Activated B cell treated with CpG ODN at 0.5 μM for 24 hours (primary cell): Measurements from ENCODE around the gene RBM39. TPM values are rescaled to one million over a fixed set of nuclear protein-coding genes. Genes with fewer than 3 reads are reported as not detected.
A peak's percentile ranks its signal among the peaks of the same experiment; 100 is the strongest.

Source experiments
- ATAC-seq: fragments of 200-7000 bp; cut with Tn5 transposase; one replicate; pipeline ENCODE4 v1.10.0; 2021; ENCODE audit warnings: low read depth, mild to moderate bottlenecking, moderate library complexity
- CTCF ChIA-PET: fragments of 350-600 bp; sonication (Branson Sonifier 250); formaldehyde crosslinking; loops from one replicate; lab custom pipeline; 2021; ENCODE audit warnings: antibody characterized with exemption; lab: Charles Lee
- POLR2A ChIA-PET: fragments of 350-600 bp; sonication (Branson Sonifier 250); formaldehyde crosslinking; loops from one replicate; lab custom pipeline; 2021; ENCODE audit warnings: antibody characterized with exemption; lab: Charles Lee
- DNase-seq: peaks from one replicate; pipeline ENCODE4 v3.0.0; 2022
- H3K27ac Mint-ChIP-seq: one replicate; pipeline ENCODE4 v1.8.0; 2020; ENCODE audit warnings: mixed read lengths
- H3K27me3 Mint-ChIP-seq: one replicate; pipeline ENCODE4 v1.8.0; 2021; ENCODE audit warnings: mixed read lengths
- H3K36me3 Mint-ChIP-seq: one replicate; pipeline ENCODE4 v1.8.0; 2021; ENCODE audit warnings: low read depth, mixed read lengths
- H3K4me1 Mint-ChIP-seq: one replicate; pipeline ENCODE4 v1.8.0; 2021; ENCODE audit warnings: mixed read lengths
- H3K4me3 Mint-ChIP-seq: one replicate; pipeline ENCODE4 v1.8.0; 2020; ENCODE audit warnings: mild to moderate bottlenecking, mixed read lengths
- H3K9me3 Mint-ChIP-seq: one replicate; pipeline ENCODE4 v1.8.0; 2020; ENCODE audit warnings: mixed read lengths
- intact Hi-C: fragments of 100-400 bp; cut with micrococcal nuclease; formaldehyde crosslinking; loops from one replicate; pipeline ENCODE4 v1.15.1; 2024
- total RNA-seq: library from RNA; stranded (reverse); gene quantifications from 2 replicates; pipeline ENCODE4 v1.2.3, GENCODE V29; 2022
- TF ChIP-seq, protein P1 (sequence below): fragments of 200-600 bp; IDR thresholded peaks from one replicate; pipeline ENCODE4 v1.8.0; 2022; ENCODE audit warnings: antibody characterized with exemption, mild to moderate bottlenecking

Gene RBM39
- total RNA-seq, 1 donor from 2014 or later: 483 TPM

DNA sequence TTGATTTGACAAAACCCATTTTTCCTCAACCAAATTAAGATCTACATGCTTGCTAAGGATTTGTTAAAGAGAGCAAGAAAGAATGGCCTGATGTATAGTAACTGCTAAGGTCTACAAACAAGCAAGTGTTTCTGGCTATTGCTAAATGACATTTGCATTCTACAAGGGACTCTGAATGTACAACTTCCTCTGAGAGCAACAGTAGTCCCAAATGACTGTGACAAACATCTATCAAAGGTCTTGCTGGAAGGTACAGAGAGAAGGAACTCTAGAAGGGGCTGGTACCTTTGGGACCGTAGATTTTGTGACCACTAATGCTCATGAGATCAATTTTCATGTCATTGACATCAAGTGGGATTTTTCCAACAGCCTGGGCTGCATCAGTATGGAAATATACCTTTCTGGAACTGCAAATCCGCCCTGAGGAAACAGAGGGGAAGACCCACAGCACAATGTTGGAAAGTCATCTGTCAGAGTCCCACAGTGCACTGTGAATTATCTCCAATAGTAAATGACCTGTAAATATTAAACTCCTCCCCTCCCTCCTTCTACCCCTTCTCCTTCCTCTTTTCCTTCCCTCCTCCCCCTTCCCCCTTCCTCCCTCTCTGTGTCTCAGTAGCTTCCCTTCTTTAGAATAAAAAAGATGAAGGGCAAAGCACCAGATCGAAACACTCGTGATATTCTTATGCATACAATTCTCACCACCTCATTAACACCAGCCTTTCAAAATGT lies 61.4 kb downstream of the RBM39 start:
- no peaks in the 10 kb centered on the region for H3K9me3 Mint-ChIP-seq
- ChIA-PET CTCF (no interaction called here), POLR2A (interaction anchor here (0.5 to 1.6 kb wide), 4 partner anchors 17 to 95 kb away, joined by 3 to 10 read pairs (median 5); partner anchors contain the start of gene RBM39)
- H3K36me3 Mint-ChIP-seq: peaks cover 25% of the 10 kb centered on the region
- ATAC-seq (peak; percentile 78), DNase-seq (no peak)
- H3K27me3 Mint-ChIP-seq: no peaks in the 10 kb centered on the region
- peak overlapping the region; percentile 57 for H3K27ac Mint-ChIP-seq
- peak overlapping the region; percentile 2 for H3K4me3 Mint-ChIP-seq
- H3K4me1 Mint-ChIP-seq: peaks cover 14% of the 10 kb centered on the region
- TF ChIP-seq, protein P1, sequence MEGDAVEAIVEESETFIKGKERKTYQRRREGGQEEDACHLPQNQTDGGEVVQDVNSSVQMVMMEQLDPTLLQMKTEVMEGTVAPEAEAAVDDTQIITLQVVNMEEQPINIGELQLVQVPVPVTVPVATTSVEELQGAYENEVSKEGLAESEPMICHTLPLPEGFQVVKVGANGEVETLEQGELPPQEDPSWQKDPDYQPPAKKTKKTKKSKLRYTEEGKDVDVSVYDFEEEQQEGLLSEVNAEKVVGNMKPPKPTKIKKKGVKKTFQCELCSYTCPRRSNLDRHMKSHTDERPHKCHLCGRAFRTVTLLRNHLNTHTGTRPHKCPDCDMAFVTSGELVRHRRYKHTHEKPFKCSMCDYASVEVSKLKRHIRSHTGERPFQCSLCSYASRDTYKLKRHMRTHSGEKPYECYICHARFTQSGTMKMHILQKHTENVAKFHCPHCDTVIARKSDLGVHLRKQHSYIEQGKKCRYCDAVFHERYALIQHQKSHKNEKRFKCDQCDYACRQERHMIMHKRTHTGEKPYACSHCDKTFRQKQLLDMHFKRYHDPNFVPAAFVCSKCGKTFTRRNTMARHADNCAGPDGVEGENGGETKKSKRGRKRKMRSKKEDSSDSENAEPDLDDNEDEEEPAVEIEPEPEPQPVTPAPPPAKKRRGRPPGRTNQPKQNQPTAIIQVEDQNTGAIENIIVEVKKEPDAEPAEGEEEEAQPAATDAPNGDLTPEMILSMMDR: no peak
- intact Hi-C loops: no loop called here

DNA sequence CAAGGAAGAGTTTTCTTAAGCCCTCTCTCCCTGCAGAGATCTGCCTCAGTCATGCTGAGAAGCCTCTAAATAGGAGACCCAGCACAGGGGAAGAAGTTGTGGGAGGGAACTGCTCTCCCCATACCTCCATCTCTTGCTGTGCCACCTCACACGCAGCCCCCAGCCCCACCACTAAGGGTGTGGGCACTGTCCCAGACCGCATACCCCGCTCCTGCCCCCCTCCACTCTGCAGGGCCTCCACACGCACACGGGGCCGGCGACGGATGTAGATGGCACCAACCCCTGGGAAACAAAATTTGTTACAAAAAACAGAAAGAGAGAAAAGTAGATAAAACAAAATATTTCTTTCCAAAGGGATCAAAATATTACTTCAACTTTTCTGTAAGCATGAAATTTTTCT lies 67.1 kb downstream of the RBM39 start:
- Mint-ChIP-seq H3K27me3 (no peaks in the 10 kb centered on the region), H3K36me3 (peaks cover 49% of the 10 kb centered on the region), H3K27ac (no peak overlapping the region), H3K4me1 (peaks cover under 1% of the 10 kb centered on the region), H3K4me3 (no peak overlapping the region), H3K9me3 (no peaks in the 10 kb centered on the region)
- intact Hi-C loops: no loop called here
- ChIA-PET CTCF (no interaction called here), POLR2A (interaction anchor here (0.6 kb wide), 1 partner anchor 144 kb away, joined by 4 read pairs; no protein-coding TSS in a partner anchor)
- no peak for DNase-seq
- ATAC-seq: no peak
- TF ChIP-seq, protein P1: no peak

DNA sequence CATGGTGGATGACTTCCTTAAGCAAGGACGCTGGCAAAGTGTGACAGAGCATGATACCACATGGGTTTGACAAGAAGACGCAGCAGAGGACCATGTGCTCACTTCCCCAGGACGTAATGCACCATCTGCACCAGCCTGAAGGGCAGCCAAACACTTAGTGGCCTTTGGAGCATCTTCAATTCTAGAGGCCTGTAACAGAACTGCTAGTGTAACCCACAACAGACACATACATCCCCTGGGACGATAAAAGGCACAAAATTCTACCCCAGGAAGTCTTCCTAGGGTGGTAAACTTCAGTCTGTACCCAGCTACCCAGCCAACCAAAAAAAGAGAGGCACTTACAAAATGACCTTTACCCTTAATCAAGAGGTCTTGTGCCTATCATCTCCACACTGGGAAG lies 68.2 kb downstream of the RBM39 start:
- ATAC-seq (no peak), DNase-seq (no peak)
- Mint-ChIP-seq H3K9me3 (no peaks in the 10 kb centered on the region), H3K27me3 (no peaks in the 10 kb centered on the region), H3K4me1 (no peaks in the 10 kb centered on the region), H3K27ac (no peak overlapping the region), H3K4me3 (no peak overlapping the region), H3K36me3 (peaks cover 55% of the 10 kb centered on the region)
- POLR2A ChIA-PET: no interaction called here
- TF ChIP-seq, protein P1: no peak
- CTCF ChIA-PET: no interaction called here
- intact Hi-C loops: no loop called here

DNA sequence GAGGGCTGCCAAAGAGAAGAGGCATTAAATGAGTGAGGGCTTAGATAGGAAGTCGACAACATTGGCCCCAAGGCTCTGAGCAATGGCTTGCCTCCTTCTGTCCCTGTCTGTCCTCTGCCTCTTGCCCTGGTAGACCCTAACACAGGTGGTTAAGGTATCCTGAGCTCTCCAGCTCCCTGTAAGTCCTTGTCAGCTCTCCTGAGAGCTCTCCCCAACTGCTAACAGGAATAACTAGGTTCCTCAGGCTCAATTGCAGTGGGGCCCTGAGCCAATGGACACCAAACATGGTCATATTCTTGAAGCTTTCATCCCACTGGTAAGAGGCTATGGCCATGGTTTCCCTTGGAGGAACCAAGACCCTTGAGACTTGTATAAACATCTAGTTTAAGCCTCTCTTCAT lies 72.4 kb downstream of the RBM39 start:
- DNase-seq (no peak), ATAC-seq (no peak)
- ChIA-PET CTCF (no interaction called here), POLR2A (interaction anchor here (0.5 kb wide), 2 partner anchors 11 to 150 kb away, joined by 3 to 4 read pairs; no protein-coding TSS in a partner anchor)
- TF ChIP-seq, protein P1: no peak
- H3K27me3 Mint-ChIP-seq: no peaks in the 10 kb centered on the region
- H3K9me3 Mint-ChIP-seq: no peaks in the 10 kb centered on the region
- H3K4me3 Mint-ChIP-seq: no peak overlapping the region
- intact Hi-C loops: no loop called here
- peaks cover 59% of the 10 kb centered on the region for H3K36me3 Mint-ChIP-seq
- H3K27ac Mint-ChIP-seq: no peak overlapping the region
- peaks cover 5% of the 10 kb centered on the region for H3K4me1 Mint-ChIP-seq

DNA sequence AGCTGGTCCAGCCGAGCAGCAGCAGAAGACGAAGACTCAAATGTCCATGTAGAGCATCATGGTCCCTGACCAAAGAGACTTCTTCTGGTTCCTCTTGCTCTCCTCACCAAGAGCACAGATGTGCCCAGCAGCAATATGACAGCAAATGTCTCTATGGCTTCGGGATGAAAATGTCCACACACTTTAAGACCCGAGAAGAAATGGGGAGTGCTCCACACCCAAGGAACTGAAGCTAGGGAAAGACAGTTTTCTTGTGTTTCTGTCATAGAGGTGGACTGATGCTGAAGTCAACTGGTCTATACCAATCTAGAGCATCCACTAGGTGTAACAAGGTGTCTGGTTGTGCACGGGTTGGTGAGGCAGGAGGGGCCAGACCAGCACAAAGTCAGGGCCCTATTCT lies 72.8 kb downstream of the RBM39 start:
- no peak overlapping the region for H3K4me3 Mint-ChIP-seq
- TF ChIP-seq, protein P1: no peak
- ATAC-seq (no peak), DNase-seq (no peak)
- peaks cover 5% of the 10 kb centered on the region for H3K4me1 Mint-ChIP-seq
- POLR2A ChIA-PET: interaction anchor here (0.5 kb wide), 1 partner anchor 150 kb away, joined by 4 read pairs; no protein-coding TSS in a partner anchor
- no peak overlapping the region for H3K27ac Mint-ChIP-seq
- H3K27me3 Mint-ChIP-seq: no peaks in the 10 kb centered on the region
- intact Hi-C loops: no loop called here
- CTCF ChIA-PET: no interaction called here
- no peaks in the 10 kb centered on the region for H3K9me3 Mint-ChIP-seq
- peaks cover 59% of the 10 kb centered on the region for H3K36me3 Mint-ChIP-seq
